A549 (cell line): ENCODE data around the gene USP24. TPM values are rescaled to one million over a fixed set of nuclear protein-coding genes. Genes with fewer than 3 reads are reported as not detected.

ENCODE experiments used
- ATAC-seq, 2 experiments: fragments of 200-7000 bp in 1 of 2; fragments of >200 bp in 1 of 2; cut with Nextera tagmentation in 1 of 2; cut with Tn5 transposase in 1 of 2; 3 replicates each; pipeline versions ENCODE4 v1.8.0 to v1.9.1; 2018 to 2020; ENCODE audit warnings: mild to moderate bottlenecking in 1 of 2, moderate library complexity in 1 of 2
- CTCF ChIA-PET: fragments of 300-600 bp; sonication (Branson Sonifier 250); formaldehyde crosslinking; extraction: SDS; loops from one replicate; lab custom pipeline; 2021; ENCODE audit warnings: antibody characterized with exemption, inconsistent platforms; lab: Yijun Ruan, JAX
- POLR2A ChIA-PET: fragments of 350-600 bp; formaldehyde crosslinking; extraction: SDS; loops from one replicate; lab custom pipeline; 2021; ENCODE audit warnings: antibody characterized with exemption, inconsistent platforms; lab: Yijun Ruan, JAX
- DNase-seq, 2 experiments: peaks; one replicate each; pipeline versions ENCODE4 v3.0.0 to v3.0.0-alpha.2; 2011 to 2016; ENCODE audit warnings: low read depth in 1 of 2, low spot score in 1 of 2
- FAIRE-seq: peaks from 2 replicates; lab custom pipeline; 2011; peaks lifted over from hg19 to GRCh38; lab: Jason Lieb, UNC
- H3K27ac ChIP-seq, 2 experiments: fragments of >200 bp; sonication (Bioruptor Twin); formaldehyde crosslinking; 3 replicates each; pipeline ENCODE4 v1.5.1; 2016 to 2017
- H3K4me1 ChIP-seq: fragments of >200 bp; sonication (Bioruptor Twin); formaldehyde crosslinking; 3 replicates; pipeline ENCODE4 v1.6.1; 2016
- H3K4me2 ChIP-seq: fragments of >200 bp; sonication (Bioruptor Twin); formaldehyde crosslinking; 3 replicates; pipeline ENCODE4 v1.6.1; 2016
- H3K4me3 ChIP-seq: fragments of >200 bp; sonication (Bioruptor Twin); formaldehyde crosslinking; 3 replicates; pipeline ENCODE4 v1.5.1; 2016
- H3K9me3 ChIP-seq: fragments of >200 bp; sonication (Bioruptor Twin); formaldehyde crosslinking; 3 replicates; pipeline ENCODE4 v1.6.1; 2016
- CTCF ChIP-seq: fragments of >200 bp; sonication (Bioruptor Twin); formaldehyde crosslinking; IDR thresholded peaks from 3 replicates; pipeline ENCODE4 v1.5.1; 2016
- EHMT2 ChIP-seq: fragments of 200-600 bp; sonication (generic); IDR thresholded peaks from 2 replicates; pipeline ENCODE4 v1.6.1; 2016; ENCODE audit warnings: antibody characterized with exemption, low read depth, mild to moderate bottlenecking, moderate library complexity
- ESRRA ChIP-seq: fragments of 150-350 bp; IDR thresholded peaks from 2 replicates; pipeline ENCODE4 v1.6.1; 2014; ENCODE audit warnings: mild to moderate bottlenecking, low read length, borderline replicate concordance
- FOXS1 ChIP-seq: fragments of 250-450 bp; sonication (Bioruptor Pico); IDR thresholded peaks from 2 replicates; pipeline ENCODE4 v1.5.0; 2020; ENCODE audit warnings: mild to moderate bottlenecking, moderate library complexity
- GATA3 ChIP-seq: IDR thresholded peaks from 2 replicates; pipeline ENCODE4 v1.6.1; 2012; ENCODE audit warnings: borderline replicate concordance
- HMGXB4 ChIP-seq: fragments of 250-450 bp; sonication (Bioruptor Pico); IDR thresholded peaks from 2 replicates; pipeline ENCODE4 v1.5.0; 2021; ENCODE audit warnings: mild to moderate bottlenecking, moderate library complexity, borderline replicate concordance
- JUNB ChIP-seq: fragments of >200 bp; sonication (Bioruptor Twin); formaldehyde crosslinking; IDR thresholded peaks from 2 replicates; pipeline ENCODE4 v1.6.1; 2016
- MAX ChIP-seq: IDR thresholded peaks from 2 replicates; pipeline ENCODE4 v1.6.1; 2012
- MYC ChIP-seq: IDR thresholded peaks from 2 replicates; pipeline ENCODE4 v1.6.1; 2012; ENCODE audit warnings: mild to moderate bottlenecking, inconsistent platforms, low read length, improper control_type of control experiment, borderline replicate concordance
- PBX3 ChIP-seq: IDR thresholded peaks from 2 replicates; pipeline ENCODE4 v1.6.1; 2012
- RARB ChIP-seq: fragments of 250-450 bp; sonication (Bioruptor Pico); IDR thresholded peaks from 2 replicates; pipeline ENCODE4 v1.8.0; 2021; ENCODE audit warnings: mild to moderate bottlenecking, moderate library complexity
- RCOR1 ChIP-seq: fragments of 150-350 bp; IDR thresholded peaks from 2 replicates; pipeline ENCODE4 v1.6.1; 2014; ENCODE audit warnings: antibody characterized with exemption, low read length, low read depth
- TFCP2L1 ChIP-seq: fragments of 250-450 bp; sonication (Bioruptor Pico); IDR thresholded peaks from 2 replicates; pipeline ENCODE4 v1.5.0; 2021; ENCODE audit warnings: mild to moderate bottlenecking
- USF2 ChIP-seq: fragments of 450-650 bp; IDR thresholded peaks from 2 replicates; pipeline ENCODE4 v1.6.1; 2014; ENCODE audit warnings: antibody characterized with exemption
- WGBS: methylation state at CpG from one replicate; pipeline ENCODE4 v1.1.6; 2017; ENCODE audit errors: missing lambda C conversion rate; 5-methylcytosine and 5-hydroxymethylcytosine counted together
- polyA plus RNA-seq, 4 experiments: library from polyadenylated mRNA; depleted of rRNA in 3 of 4; stranded (reverse); fragments of >200 nt; fragmentation: RNase III in 1 of 4; extraction: RNeasy Plus Mini Kit Qiagen cat#74134 plus additional on column Dnase treatment in 1 of 4; gene quantifications; 2 replicates in 3 of 4; 3 replicates in 1 of 4; pipeline ENCODE4 v1.2.3, GENCODE V29; 2011 to 2017

The USP24 gene
- polyA plus RNA-seq, 2 of the 4 experiments (the other 2 are of a cell fraction), result 14.7 to 21.7 TPM

GRCh38 chr1:55045430-55045829, 169.7 kb downstream of the USP24 start (continued):
- TF ChIP-seq HMGXB4 (no peak), ESRRA (no peak), MYC (no peak), USF2 (no peak), RARB (no peak), RCOR1 (no peak), TFCP2L1 (no peak), GATA3 (no peak), EHMT2 (no peak)

- CTCF ChIA-PET, result interaction anchor here (0.6 to 1.2 kb wide), 2 partner anchors 23 to 1491 kb away, joined by 3 to 5 read pairs; no protein-coding TSS in a partner anchor
- 73% methylated on average over 13 of the region's 15 CpGs for WGBS
These were observed 170.4 kb downstream of the USP24 start for GRCh38 chr1:55044617-55045397.

More at GRCh38 chr1:55044617-55045397, 170.4 kb downstream of the USP24 start:
- ATAC-seq (no peak), FAIRE-seq (no peak), DNase-seq (no peak)
- H3K9me3 ChIP-seq, result no peaks in the 10 kb centered on the region
- H3K4me3 ChIP-seq, result no peak overlapping the region
- no peak overlapping the region for H3K27ac ChIP-seq
- peaks cover 6% of the 10 kb centered on the region; the same call in 2 of the 3 replicates for H3K4me1 ChIP-seq
- TF ChIP-seq CTCF (no peak), RARB (no peak), JUNB (no peak), MAX (no peak), PBX3 (no peak), FOXS1 (CRISPR knock-in tag) (no peak)
- H3K4me2 ChIP-seq, result no peak overlapping the region
- POLR2A ChIA-PET, result no interaction called here
